Right forelimb (tissue), 1 donor: Measurements from ENCODE around the gene SLC17A5.
A peak's percentile ranks its signal among the peaks of the same experiment; 100 is the strongest.
"Not testable (repeated sequence)": the region's sequence is repeated elsewhere in the genome, so short reads cannot be mapped to it uniquely, and the experiment has no call there.

Experiments used
- DNase-seq: peaks from one replicate; pipeline ENCODE4 v3.0.0-alpha.2; 2018

The SLC17A5 gene

GRCh38 chr6:73665686-73666319 lies 12.0 kb upstream of the SLC17A5 start:
- DNase-seq, result no peak

GRCh38 chr6:73664701-73665100 lies 10.9 kb upstream of the SLC17A5 start:
- DNase-seq, result no peak

- no peak for DNase-seq
Observed at GRCh38 chr6:73657201-73657600, 3.4 kb upstream of the SLC17A5 start.

GRCh38 chr6:73656531-73657145 lies 2.8 kb upstream of the SLC17A5 start:
- no peak for DNase-seq

- DNase-seq, result no peak
Observed at GRCh38 chr6:73655341-73655917, 1.6 kb upstream of the SLC17A5 start.

GRCh38 chr6:73652637-73653570 lies 888 bp downstream of the SLC17A5 start:
- peak; percentile 72 for DNase-seq

- no peak for DNase-seq
Observed at GRCh38 chr6:73649783-73650182, 4.0 kb downstream of the SLC17A5 start.

GRCh38 chr6:73648166-73648565 lies 5.6 kb downstream of the SLC17A5 start:
- DNase-seq, result no peak

- DNase-seq, result no peak
Observed at GRCh38 chr6:73644941-73645591, 8.7 kb downstream of the SLC17A5 start.

- no peak for DNase-seq
Observed at GRCh38 chr6:73644030-73644429, 9.8 kb downstream of the SLC17A5 start.

- DNase-seq, result no peak
Observed at GRCh38 chr6:73642530-73642929, 11.3 kb downstream of the SLC17A5 start.

GRCh38 chr6:73640179-73640750 lies 13.5 kb downstream of the SLC17A5 start:
- no peak for DNase-seq

GRCh38 chr6:73639040-73639439 lies 14.8 kb downstream of the SLC17A5 start:
- no peak for DNase-seq

GRCh38 chr6:73637404-73637803 lies 16.4 kb downstream of the SLC17A5 start:
- no peak for DNase-seq

- DNase-seq, result no peak
Observed at GRCh38 chr6:73636048-73636447, 17.7 kb downstream of the SLC17A5 start.

GRCh38 chr6:73632346-73632745 lies 21.4 kb downstream of the SLC17A5 start:
- no peak for DNase-seq

- DNase-seq, result no peak
Observed at GRCh38 chr6:73631849-73632248, 21.9 kb downstream of the SLC17A5 start.

- no peak for DNase-seq
Observed at GRCh38 chr6:73630401-73630800, 23.4 kb downstream of the SLC17A5 start.

- no peak for DNase-seq
Observed at GRCh38 chr6:73624896-73625295, 28.9 kb downstream of the SLC17A5 start.

- not testable (repeated sequence) for DNase-seq
Observed at GRCh38 chr6:73623480-73623879, 30.3 kb downstream of the SLC17A5 start.

- DNase-seq, result not testable (repeated sequence)
Observed at GRCh38 chr6:73618082-73618481, 35.7 kb downstream of the SLC17A5 start.

GRCh38 chr6:73614802-73615201 lies 39.0 kb downstream of the SLC17A5 start:
- no peak for DNase-seq
